Spinal cord (tissue), 4 donors: ENCODE results near the gene LLGL2. TPM values are rescaled to one million over a fixed set of nuclear protein-coding genes. Genes with fewer than 3 reads are reported as not detected.

Source experiments
- polyA plus RNA-seq, 2 donors: library from polyadenylated mRNA; unstranded; fragments of 120-200 nt; gene quantifications; one replicate each; pipeline ENCODE4 v1.2.1, GENCODE V29; 2013; ENCODE audit not compliant: insufficient read length in 2 of 2
- total RNA-seq, 2 donors: library from RNA; depleted of rRNA in 1 of 2; stranded (reverse); fragments of 120-200 nt in 1 of 2; fragments of >200 nt in 1 of 2; gene quantifications; one replicate each; pipeline versions ENCODE4 v1.2.3 to v1.2.4, GENCODE V29; 2013 to 2014

Gene LLGL2
- total and polyA plus RNA-seq, 4 donors, result 2.0 to 9.9 (median 5.7) TPM

Other genes with a start within 250 kb of the LLGL2 start
- 1 to 10 TPM; 6.7 to 9.3 TPM for gene SLC25A19, start 236.3 kb upstream of the LLGL2 start, total RNA-seq
- 10 to 100 TPM in 1 of 2 donors, 1 to 10 TPM in 1; 9.0 to 11.7 TPM for gene SLC25A19, start 236.3 kb upstream of the LLGL2 start, polyA plus RNA-seq
- 10 to 100 TPM; 86.6 to 91.8 TPM for gene GRB2, start 120.0 kb upstream of the LLGL2 start, total RNA-seq
- 100 to 1,000 TPM; 167 to 205 TPM for gene GRB2, start 120.0 kb upstream of the LLGL2 start, polyA plus RNA-seq
- gene TMEM94, start 69.1 kb upstream of the LLGL2 start, total RNA-seq, result 10 to 100 TPM; 23.2 to 56.8 TPM
- 100 to 1,000 TPM; 108 to 120 TPM for gene TMEM94, start 69.1 kb upstream of the LLGL2 start, polyA plus RNA-seq
- gene CASKIN2, start 10.2 kb upstream of the LLGL2 start, total RNA-seq, result 10 to 100 TPM; 12.9 to 14.5 TPM
- gene CASKIN2, start 10.2 kb upstream of the LLGL2 start, polyA plus RNA-seq, result 10 to 100 TPM; 37.1 to 38.3 TPM
- gene TSEN54, start 9.2 kb upstream of the LLGL2 start, total RNA-seq, result 10 to 100 TPM; 10.0 to 28.9 TPM
- 10 to 100 TPM; 32.9 to 48.2 TPM for gene TSEN54, start 9.2 kb upstream of the LLGL2 start, polyA plus RNA-seq
- 10 to 100 TPM; 38.9 to 99.1 TPM for gene MYO15B, start 62.1 kb downstream of the LLGL2 start, total RNA-seq
- 100 to 1,000 TPM in 1 of 2 donors, 10 to 100 TPM in 1; 98.4 to 148 TPM for gene MYO15B, start 62.1 kb downstream of the LLGL2 start, polyA plus RNA-seq
- gene SMIM5, start 107.7 kb downstream of the LLGL2 start, total RNA-seq, result 1 to 10 TPM; 3.0 to 5.8 TPM
- gene SMIM5, start 107.7 kb downstream of the LLGL2 start, polyA plus RNA-seq, result 1 to 10 TPM; 2.1 to 2.7 TPM
- gene RECQL5, start 141.5 kb downstream of the LLGL2 start, total RNA-seq, result 10 to 100 TPM; 10.2 to 28.0 TPM
- gene RECQL5, start 141.5 kb downstream of the LLGL2 start, polyA plus RNA-seq, result 10 to 100 TPM; 29.3 to 36.5 TPM
- 100 to 1,000 TPM in 1 of 2 donors, 10 to 100 TPM in 1; 44.3 to 108 TPM for gene SAP30BP, start 141.6 kb downstream of the LLGL2 start, total RNA-seq
- gene SAP30BP, start 141.6 kb downstream of the LLGL2 start, polyA plus RNA-seq, result 100 to 1,000 TPM; 103 to 123 TPM
- gene ITGB4, start 195.8 kb downstream of the LLGL2 start, total RNA-seq, result 10 to 100 TPM; 24.0 to 46.5 TPM
- 10 to 100 TPM; 39.7 to 57.9 TPM for gene ITGB4, start 195.8 kb downstream of the LLGL2 start, polyA plus RNA-seq
- 10 to 100 TPM; 14.8 to 28.0 TPM for gene GALK1, start 239.5 kb downstream of the LLGL2 start, total RNA-seq
- 10 to 100 TPM; 22.6 to 27.2 TPM for gene GALK1, start 239.5 kb downstream of the LLGL2 start, polyA plus RNA-seq